Kasumi-1 (cell line): Measurements from ENCODE around the gene RBM28.

ENCODE experiments used
- DNase-seq, 2 experiments: peaks; one replicate each; lab custom pipeline; 2025; lab: John Stamatoyannopoulos, UW

Gene RBM28

DNA sequence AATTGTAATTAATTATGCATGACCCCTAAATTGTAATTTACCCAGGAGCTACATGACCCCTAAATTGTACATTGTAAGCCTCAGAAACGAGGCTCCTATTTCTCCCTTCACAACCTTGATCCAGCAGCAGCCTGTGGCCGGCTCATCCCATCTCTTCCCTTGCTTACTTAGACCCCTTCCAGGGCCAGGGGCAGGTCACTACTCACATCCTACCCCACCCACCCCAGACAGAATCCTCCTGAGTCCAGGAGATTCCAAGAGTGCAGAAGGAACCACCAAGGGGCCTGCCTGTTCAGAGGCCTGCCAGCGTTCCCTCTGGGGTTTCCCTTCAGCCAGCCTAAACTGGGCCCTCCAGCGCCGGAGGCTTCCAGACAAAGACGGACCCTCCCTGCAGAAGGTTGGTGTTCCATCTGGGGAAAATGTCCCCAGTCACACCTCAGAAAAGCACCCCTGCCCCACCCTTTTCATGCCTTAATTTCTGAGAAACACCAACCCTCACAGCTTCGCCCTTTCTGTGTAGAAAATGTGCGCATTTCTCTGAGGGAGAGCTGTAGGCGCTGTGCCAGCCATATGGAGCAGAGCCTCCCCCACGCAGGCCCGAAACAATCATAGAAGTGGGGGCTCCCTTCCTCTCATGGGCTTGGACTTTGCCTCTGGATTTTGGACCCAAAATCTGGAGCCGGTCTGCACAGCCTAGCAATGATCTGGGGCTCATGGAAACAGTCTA lies 83.5 kb downstream of the RBM28 start:
- no peak for DNase-seq

DNA sequence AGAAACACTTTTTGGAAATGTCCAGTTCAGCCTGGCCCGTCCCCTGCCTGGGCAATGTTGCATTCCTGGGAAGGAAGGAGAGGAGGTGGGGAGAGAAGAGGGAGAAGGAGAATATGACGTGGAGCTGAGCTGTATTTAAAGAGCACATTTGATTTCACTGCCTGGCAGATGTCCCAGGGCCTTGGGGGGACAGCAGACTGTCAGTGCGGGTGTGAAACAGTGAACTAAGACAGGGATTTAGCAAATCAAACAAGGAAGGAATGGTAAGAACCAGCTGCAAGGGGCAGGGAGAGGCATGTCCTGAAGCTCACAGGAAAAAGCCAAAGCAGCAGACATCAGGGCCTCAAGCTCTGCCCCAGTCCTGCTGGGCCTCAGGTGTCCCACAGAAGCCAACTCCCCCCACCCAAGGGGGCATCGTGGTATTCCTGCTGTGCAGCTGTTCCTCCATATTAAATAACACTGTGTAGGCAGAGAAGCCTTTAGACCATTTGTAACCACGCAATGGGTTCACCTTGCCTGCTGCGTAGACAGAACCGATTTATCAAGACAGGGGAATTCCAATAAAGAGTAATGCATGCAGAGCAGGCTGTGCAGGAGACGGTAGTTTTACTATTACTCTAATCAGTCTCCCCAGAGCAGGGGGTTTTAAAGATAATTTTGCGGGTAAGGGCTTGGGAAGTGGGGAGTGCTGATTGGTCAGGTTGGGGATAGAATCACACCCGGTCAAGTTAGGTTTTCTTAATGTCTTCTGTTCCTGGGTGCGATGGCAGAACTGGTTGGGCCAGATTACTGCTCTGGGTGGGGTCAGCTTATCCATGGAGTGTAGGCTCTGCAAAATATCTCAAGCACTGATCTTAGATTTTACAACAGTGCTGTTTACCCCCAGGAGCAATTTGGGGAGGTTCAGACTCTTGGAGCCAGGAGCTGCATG lies 84.3 kb downstream of the RBM28 start:
- DNase-seq, result no peak

DNA sequence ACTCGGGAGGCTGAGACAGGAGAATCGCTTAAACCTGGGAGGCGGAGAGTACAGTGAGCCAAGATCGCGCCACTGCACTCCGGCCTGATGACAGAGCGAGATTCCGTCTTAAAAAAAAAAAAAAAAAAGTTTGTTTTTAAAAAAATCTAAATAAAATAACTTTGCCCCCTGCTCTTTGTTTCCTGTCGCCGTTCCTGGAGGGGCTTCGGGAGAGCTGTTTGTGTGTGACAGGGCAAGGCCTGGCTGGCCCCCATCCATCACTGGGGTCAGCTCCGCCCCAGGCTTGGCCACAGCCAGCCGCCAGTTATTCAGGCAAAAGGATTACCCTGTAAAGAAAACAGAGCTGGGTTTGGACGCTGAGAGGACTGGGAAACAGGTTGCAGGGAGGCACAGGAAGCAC lies 86.2 kb downstream of the RBM28 start:
- no peak for DNase-seq

DNA sequence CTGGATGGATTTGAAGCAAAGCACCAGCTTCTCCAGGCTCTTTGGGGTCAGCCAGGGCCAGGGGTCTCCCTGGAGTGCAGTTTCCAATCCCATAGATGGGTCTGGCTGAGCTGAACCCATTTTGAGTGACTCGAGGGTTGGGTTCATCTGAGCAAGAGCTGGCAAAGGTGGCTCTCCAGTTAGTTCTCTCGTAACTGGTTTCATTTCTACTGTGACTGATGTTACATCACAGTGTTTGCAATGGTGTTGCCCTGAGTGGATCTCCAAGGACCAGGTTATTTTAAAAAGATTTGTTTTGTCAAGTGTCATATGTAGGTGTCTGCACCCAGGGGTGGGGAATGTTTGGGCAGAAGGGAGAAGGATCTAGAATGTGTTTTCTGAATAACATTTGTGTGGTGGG lies 88.4 kb downstream of the RBM28 start:
- DNase-seq, result no peak

GRCh38 chr7:128254470-128254869 lies 89.2 kb downstream of the RBM28 start:
- DNase-seq, result no peak

DNA sequence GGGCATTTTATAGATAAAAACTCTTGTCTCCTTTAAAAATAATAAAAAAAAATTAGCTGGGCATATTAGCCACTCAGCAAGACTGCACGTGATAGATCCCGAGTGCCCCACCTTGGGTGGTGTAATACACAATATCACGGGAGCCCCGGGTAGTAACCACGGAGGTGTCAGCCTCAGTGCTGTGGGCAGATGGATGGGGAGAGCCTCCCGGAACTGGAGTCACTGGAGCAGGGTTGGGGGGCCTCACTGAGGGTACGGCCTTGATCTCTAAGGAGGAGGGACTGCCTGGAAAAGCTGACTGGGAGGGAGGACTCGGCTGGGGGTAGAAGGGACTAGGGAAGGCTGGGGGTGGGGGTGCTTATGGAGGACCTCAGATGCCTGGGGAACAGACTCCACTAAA lies 90.0 kb downstream of the RBM28 start:
- DNase-seq, result no peak

GRCh38 chr7:128251337-128251736 lies 92.4 kb downstream of the RBM28 start:
- DNase-seq, result no peak
